ENCODE measurements around the gene ZNG1C.
"Not testable (repeated sequence)": the region's sequence is repeated elsewhere in the genome, so short reads cannot be mapped to it uniquely, and the experiment has no call there.

Gene ZNG1C

GRCh38 chr9:68241683-68242082 lies at the start of gene ZNG1C:
Gene ZNG1C, plus strand, starts transcription at chr9:68241983. Its CDS starts 49 bp downstream, at chr9:68242032.
- DNase-seq (ENCODE audit: low spot score), result not testable (repeated sequence)

GRCh38 chr9:68242437-68242836 lies 654 bp downstream of the ZNG1C start:
- DNase-seq (ENCODE audit: low spot score), result not testable (repeated sequence)

GRCh38 chr9:68281041-68281440 lies 39.3 kb downstream of the ZNG1C start:
- not testable (repeated sequence) for DNase-seq (ENCODE audit: low spot score)

- DNase-seq (ENCODE audit: low spot score), result not testable (repeated sequence)
Observed at GRCh38 chr9:68302567-68302966, 60.8 kb downstream of the ZNG1C start, which contains the start of gene FOXD4L3. Gene FOXD4L3, plus strand, starts transcription at chr9:68302867. Its CDS starts 85 bp downstream, at chr9:68302952.

- DNase-seq (ENCODE audit: low spot score), result not testable (repeated sequence)
Observed at GRCh38 chr9:68303771-68304170, 62.0 kb downstream of the ZNG1C start.

- not testable (repeated sequence) for DNase-seq (ENCODE audit: low spot score)
Observed at GRCh38 chr9:68304212-68304611, 62.4 kb downstream of the ZNG1C start.

GRCh38 chr9:68304777-68305176 lies 63.0 kb downstream of the ZNG1C start:
- DNase-seq (ENCODE audit: low spot score), result not testable (repeated sequence)

GRCh38 chr9:68305680-68306285 lies 64.0 kb downstream of the ZNG1C start:
- DNase-seq (ENCODE audit: low spot score), result not testable (repeated sequence)

GRCh38 chr9:68306391-68306964 lies 64.7 kb downstream of the ZNG1C start:
- DNase-seq (ENCODE audit: low spot score), result not testable (repeated sequence)

- DNase-seq (ENCODE audit: low spot score), result not testable (repeated sequence)
Observed at GRCh38 chr9:68307127-68307526, 65.3 kb downstream of the ZNG1C start.

- DNase-seq (ENCODE audit: low spot score), result not testable (repeated sequence)
Observed at GRCh38 chr9:68307654-68308053, 65.9 kb downstream of the ZNG1C start.

GRCh38 chr9:68311208-68311607 lies 69.4 kb downstream of the ZNG1C start:
- DNase-seq (ENCODE audit: low spot score), result not testable (repeated sequence)

GRCh38 chr9:68318209-68318608 lies 76.4 kb downstream of the ZNG1C start:
- not testable (repeated sequence) for DNase-seq (ENCODE audit: low spot score)

GRCh38 chr9:68323749-68324148 lies 82.0 kb downstream of the ZNG1C start:
- not testable (repeated sequence) for DNase-seq (ENCODE audit: low spot score)

GRCh38 chr9:68324518-68324917 lies 82.7 kb downstream of the ZNG1C start:
- not testable (repeated sequence) for DNase-seq (ENCODE audit: low spot score)

GRCh38 chr9:68329106-68329505 lies 87.3 kb downstream of the ZNG1C start:
- DNase-seq (ENCODE audit: low spot score), result not testable (repeated sequence)

GRCh38 chr9:68330531-68331173 lies 88.9 kb downstream of the ZNG1C start:
- DNase-seq (ENCODE audit: low spot score), result not testable (repeated sequence)

GRCh38 chr9:68332122-68332521 lies 90.3 kb downstream of the ZNG1C start:
- DNase-seq (ENCODE audit: low spot score), result not testable (repeated sequence)

GRCh38 chr9:68335935-68336334 lies 94.2 kb downstream of the ZNG1C start:
- not testable (repeated sequence) for DNase-seq (ENCODE audit: low spot score)

GRCh38 chr9:68336639-68337339 lies 95.0 kb downstream of the ZNG1C start:
- not testable (repeated sequence) for DNase-seq (ENCODE audit: low spot score)

GRCh38 chr9:68338000-68338399 lies 96.2 kb downstream of the ZNG1C start:
- DNase-seq (ENCODE audit: low spot score), result not testable (repeated sequence)
